ENCODE measurements around the gene MOGAT1.

Gene MOGAT1

GRCh38 chr2:222739939-222740338, 68.5 kb downstream of the MOGAT1 start:
- Histone ChIP-seq H3K9me3 (ENCODE audit: insufficient read depth, low read length) (no peaks in the 10 kb centered on the region), H3K27ac (ENCODE audit: low read depth, low read length) (no peak overlapping the region), H3K36me3 (ENCODE audit: low read length) (no peaks in the 10 kb centered on the region), H4K20me1 (ENCODE audit: low read depth, low read length) (no peaks in the 10 kb centered on the region), H3K4me2 (ENCODE audit: low read depth, low read length, poor library complexity, severe bottlenecking) (no peak overlapping the region), H3F3A (ENCODE audit: insufficient read depth) (no peaks in the 10 kb centered on the region), H2AFZ (ENCODE audit: low read depth, low read length, severe bottlenecking) (no peak overlapping the region), H3K27me3 (ENCODE audit: low read length) (no peaks in the 10 kb centered on the region), H3K9me2 (replicated peaks; ENCODE audit: insufficient read depth, low read length) (no peaks in the 10 kb centered on the region), H3K79me2 (ENCODE audit: insufficient read depth, low read length) (no peaks in the 10 kb centered on the region), H3K9ac (ENCODE audit: low read length) (no peak overlapping the region), H3K4me3 (ENCODE audit: insufficient read depth, low read length, poor library complexity, severe bottlenecking) (no peak overlapping the region)
- TF ChIP-seq CTCF (IDR thresholded peaks at IDR 0.05; ENCODE audit: insufficient read depth, low read length, poor library complexity, severe bottlenecking) (no peak), EZH2phosphoT487 (conservative IDR thresholded peaks at IDR 0.05; ENCODE audit: low read length) (no peak)

- H3K9ac ChIP-seq (ENCODE audit: low read length), result no peak overlapping the region
These were observed 71.9 kb downstream of the MOGAT1 start for GRCh38 chr2:222743251-222743812.

GRCh38 chr2:222745836-222746559, 74.5 kb downstream of the MOGAT1 start:
- H3K9me2 ChIP-seq (replicated peaks; ENCODE audit: insufficient read depth, low read length), result no peaks in the 10 kb centered on the region
- H3K79me2 ChIP-seq (ENCODE audit: insufficient read depth, low read length), result no peaks in the 10 kb centered on the region
- no peak overlapping the region for H3K9ac ChIP-seq (ENCODE audit: low read length)
- H3F3A ChIP-seq (ENCODE audit: insufficient read depth), result no peaks in the 10 kb centered on the region
- H3K27ac ChIP-seq (ENCODE audit: low read depth, low read length), result no peak overlapping the region
- H4K20me1 ChIP-seq (ENCODE audit: low read depth, low read length), result no peaks in the 10 kb centered on the region
- no peaks in the 10 kb centered on the region for H3K36me3 ChIP-seq (ENCODE audit: low read length)
- no peak overlapping the region for H3K4me2 ChIP-seq (ENCODE audit: low read depth, low read length, poor library complexity, severe bottlenecking)
- H3K27me3 ChIP-seq (ENCODE audit: low read length), result no peaks in the 10 kb centered on the region
- no peaks in the 10 kb centered on the region for H3K9me3 ChIP-seq (ENCODE audit: insufficient read depth, low read length)
- H3K4me3 ChIP-seq (ENCODE audit: insufficient read depth, low read length, poor library complexity, severe bottlenecking), result no peak overlapping the region
- no peak for TF ChIP-seq CTCF (IDR thresholded peaks at IDR 0.05; ENCODE audit: insufficient read depth, low read length, poor library complexity, severe bottlenecking)
- TF ChIP-seq EZH2phosphoT487 (conservative IDR thresholded peaks at IDR 0.05; ENCODE audit: low read length), result no peak
- H2AFZ ChIP-seq (ENCODE audit: low read depth, low read length, severe bottlenecking), result no peak overlapping the region

More at GRCh38 chr2:222743251-222743812, 71.9 kb downstream of the MOGAT1 start:
- Histone ChIP-seq H3F3A (ENCODE audit: insufficient read depth) (no peaks in the 10 kb centered on the region), H3K27me3 (ENCODE audit: low read length) (no peaks in the 10 kb centered on the region), H3K4me3 (ENCODE audit: insufficient read depth, low read length, poor library complexity, severe bottlenecking) (no peak overlapping the region), H3K36me3 (ENCODE audit: low read length) (no peaks in the 10 kb centered on the region), H3K9me2 (replicated peaks; ENCODE audit: insufficient read depth, low read length) (no peaks in the 10 kb centered on the region), H3K79me2 (ENCODE audit: insufficient read depth, low read length) (no peaks in the 10 kb centered on the region), H4K20me1 (ENCODE audit: low read depth, low read length) (no peaks in the 10 kb centered on the region), H3K9me3 (ENCODE audit: insufficient read depth, low read length) (no peaks in the 10 kb centered on the region), H2AFZ (ENCODE audit: low read depth, low read length, severe bottlenecking) (no peak overlapping the region), H3K27ac (ENCODE audit: low read depth, low read length) (no peak overlapping the region), H3K4me2 (ENCODE audit: low read depth, low read length, poor library complexity, severe bottlenecking) (no peak overlapping the region)
- TF ChIP-seq EZH2phosphoT487 (conservative IDR thresholded peaks at IDR 0.05; ENCODE audit: low read length) (no peak), CTCF (IDR thresholded peaks at IDR 0.05; ENCODE audit: insufficient read depth, low read length, poor library complexity, severe bottlenecking) (no peak)

Data from SU-DHL-6 (cell line).